ENCODE data around the gene CCNO. TPM values are rescaled to one million over a fixed set of nuclear protein-coding genes. Genes with fewer than 3 reads are reported as not detected.

CCNO gene
- total and polyA plus RNA-seq, 4 donors, result 0.20 to 2.3 (median 0.42) TPM

GRCh38 chr5:55223812-55224240, 9.6 kb downstream of the CCNO start:
- Histone ChIP-seq H3K9me3 (ENCODE audit: control insufficient read depth, insufficient read depth, low read length) (no peaks in the 10 kb centered on the region), H3K4me1 (ENCODE audit: control insufficient read depth, insufficient read depth, low read length) (peaks cover 37% of the 10 kb centered on the region), H3K27ac (ENCODE audit: low read depth, low read length) (no peak overlapping the region), H3K36me3 (ENCODE audit: control insufficient read depth, insufficient read depth, low read length) (no peaks in the 10 kb centered on the region), H3K4me3 (ENCODE audit: low read depth, low read length) (no peak overlapping the region), H3K27me3 (ENCODE audit: control insufficient read depth, insufficient read depth, low read length) (peaks cover 98% of the 10 kb centered on the region)
- no peak for DNase-seq (ENCODE audit: low read depth in 4 of 6, low spot score in 6 of 6)
- no CpG with 5 or more reads among the region's 7 CpGs for WGBS (ENCODE audit: insufficient coverage)

GRCh38 chr5:55222985-55223811, 10.2 kb downstream of the CCNO start:
- Histone ChIP-seq H3K27me3 (ENCODE audit: control insufficient read depth, insufficient read depth, low read length) (peaks cover 96% of the 10 kb centered on the region), H3K4me1 (ENCODE audit: control insufficient read depth, insufficient read depth, low read length) (peaks cover 37% of the 10 kb centered on the region), H3K36me3 (ENCODE audit: control insufficient read depth, insufficient read depth, low read length) (no peaks in the 10 kb centered on the region), H3K4me3 (ENCODE audit: low read depth, low read length) (no peak overlapping the region), H3K27ac (ENCODE audit: low read depth, low read length) (no peak overlapping the region), H3K9me3 (ENCODE audit: control insufficient read depth, insufficient read depth, low read length) (no peaks in the 10 kb centered on the region)
- peak in 2 of 6 donors; percentile 36 to 45 for DNase-seq (ENCODE audit: low read depth in 4 of 6, low spot score in 6 of 6)
- 3% methylated on average over 61 of the region's 61 CpGs for WGBS (ENCODE audit: insufficient coverage)

- Histone ChIP-seq H3K27me3 (ENCODE audit: control insufficient read depth, insufficient read depth, low read length) (peaks cover 95% of the 10 kb centered on the region), H3K27ac (ENCODE audit: low read depth, low read length) (no peak overlapping the region), H3K4me1 (ENCODE audit: control insufficient read depth, insufficient read depth, low read length) (peaks cover 30% of the 10 kb centered on the region), H3K9me3 (ENCODE audit: control insufficient read depth, insufficient read depth, low read length) (no peaks in the 10 kb centered on the region), H3K4me3 (ENCODE audit: low read depth, low read length) (no peak overlapping the region), H3K36me3 (ENCODE audit: control insufficient read depth, insufficient read depth, low read length) (no peaks in the 10 kb centered on the region)
- 10% methylated on average over 25 of the region's 30 CpGs for whole genome bisulfite sequencing (ENCODE audit: insufficient coverage)
- peak in 2 of 6 donors; percentile 35 to 43 for DNase-seq (ENCODE audit: low read depth in 4 of 6, low spot score in 6 of 6)
These were observed 11.1 kb downstream of the CCNO start for GRCh38 chr5:55222092-55222984.

- no peaks in the 10 kb centered on the region for H3K9me3 ChIP-seq (ENCODE audit: control insufficient read depth, insufficient read depth, low read length)
- DNase-seq (ENCODE audit: low read depth in 4 of 6, low spot score in 6 of 6), result peak in 1 of 6 donors; percentile 19
- peak overlapping the region; percentile 9 for H3K4me3 ChIP-seq (ENCODE audit: low read depth, low read length)
- H3K4me1 ChIP-seq (ENCODE audit: control insufficient read depth, insufficient read depth, low read length), result peaks cover 18% of the 10 kb centered on the region
- H3K27ac ChIP-seq (ENCODE audit: low read depth, low read length), result no peak overlapping the region
- no peaks in the 10 kb centered on the region for H3K36me3 ChIP-seq (ENCODE audit: control insufficient read depth, insufficient read depth, low read length)
- H3K27me3 ChIP-seq (ENCODE audit: control insufficient read depth, insufficient read depth, low read length), result peaks cover 81% of the 10 kb centered on the region
- WGBS (ENCODE audit: insufficient coverage), result under 1% methylated on average over 62 of the region's 62 CpGs
These were observed 12.8 kb downstream of the CCNO start for GRCh38 chr5:55220433-55221185.

GRCh38 chr5:55219770-55220169, 13.6 kb downstream of the CCNO start:
- no CpG with 5 or more reads among the region's 3 CpGs for WGBS (ENCODE audit: insufficient coverage)
- DNase-seq (ENCODE audit: low read depth in 4 of 6, low spot score in 6 of 6), result no peak
- H3K27me3 ChIP-seq (ENCODE audit: control insufficient read depth, insufficient read depth, low read length), result peaks cover 72% of the 10 kb centered on the region

GRCh38 chr5:55218967-55219366, 14.4 kb downstream of the CCNO start:
- WGBS (ENCODE audit: insufficient coverage), result 22% methylated on average over 3 of the region's 4 CpGs
- Histone ChIP-seq H3K27me3 (ENCODE audit: control insufficient read depth, insufficient read depth, low read length) (peaks cover 64% of the 10 kb centered on the region), H3K4me1 (ENCODE audit: control insufficient read depth, insufficient read depth, low read length) (peaks cover 18% of the 10 kb centered on the region), H3K27ac (ENCODE audit: low read depth, low read length) (no peak overlapping the region), H3K9me3 (ENCODE audit: control insufficient read depth, insufficient read depth, low read length) (no peaks in the 10 kb centered on the region), H3K4me3 (ENCODE audit: low read depth, low read length) (no peak overlapping the region), H3K36me3 (ENCODE audit: control insufficient read depth, insufficient read depth, low read length) (no peaks in the 10 kb centered on the region)
- DNase-seq (ENCODE audit: low read depth in 4 of 6, low spot score in 6 of 6), result no peak

More at GRCh38 chr5:55219770-55220169, 13.6 kb downstream of the CCNO start:
- no peaks in the 10 kb centered on the region for H3K9me3 ChIP-seq (ENCODE audit: control insufficient read depth, insufficient read depth, low read length)
- peaks cover 18% of the 10 kb centered on the region for H3K4me1 ChIP-seq (ENCODE audit: control insufficient read depth, insufficient read depth, low read length)
- no peak overlapping the region for H3K4me3 ChIP-seq (ENCODE audit: low read depth, low read length)
- no peaks in the 10 kb centered on the region for H3K36me3 ChIP-seq (ENCODE audit: control insufficient read depth, insufficient read depth, low read length)
- no peak overlapping the region for H3K27ac ChIP-seq (ENCODE audit: low read depth, low read length)

- Histone ChIP-seq H3K27ac (ENCODE audit: low read depth, low read length) (no peak overlapping the region), H3K4me1 (ENCODE audit: control insufficient read depth, insufficient read depth, low read length) (no peaks in the 10 kb centered on the region), H3K9me3 (ENCODE audit: control insufficient read depth, insufficient read depth, low read length) (no peaks in the 10 kb centered on the region), H3K4me3 (ENCODE audit: low read depth, low read length) (no peak overlapping the region), H3K36me3 (ENCODE audit: control insufficient read depth, insufficient read depth, low read length) (no peaks in the 10 kb centered on the region), H3K27me3 (ENCODE audit: control insufficient read depth, insufficient read depth, low read length) (no peaks in the 10 kb centered on the region)
- WGBS (ENCODE audit: insufficient coverage), result no CpG with 5 or more reads among the region's 2 CpGs
- no peak for DNase-seq (ENCODE audit: low read depth in 4 of 6, low spot score in 6 of 6)
These were observed 22.1 kb downstream of the CCNO start for GRCh38 chr5:55211184-55211874.

- DNase-seq (ENCODE audit: low read depth in 4 of 6, low spot score in 6 of 6), result no peak
- Histone ChIP-seq H3K4me1 (ENCODE audit: control insufficient read depth, insufficient read depth, low read length) (no peaks in the 10 kb centered on the region), H3K36me3 (ENCODE audit: control insufficient read depth, insufficient read depth, low read length) (no peaks in the 10 kb centered on the region), H3K9me3 (ENCODE audit: control insufficient read depth, insufficient read depth, low read length) (no peaks in the 10 kb centered on the region), H3K27me3 (ENCODE audit: control insufficient read depth, insufficient read depth, low read length) (no peaks in the 10 kb centered on the region), H3K27ac (ENCODE audit: low read depth, low read length) (no peak overlapping the region), H3K4me3 (ENCODE audit: low read depth, low read length) (no peak overlapping the region)
- 86% methylated on average over 2 of the region's 2 CpGs for WGBS (ENCODE audit: insufficient coverage)
These were observed 28.4 kb downstream of the CCNO start for GRCh38 chr5:55205001-55205400.

GRCh38 chr5:55191165-55191564, 42.2 kb downstream of the CCNO start:
- Histone ChIP-seq H3K4me3 (ENCODE audit: low read depth, low read length) (no peak overlapping the region), H3K27ac (ENCODE audit: low read depth, low read length) (no peak overlapping the region), H3K9me3 (ENCODE audit: control insufficient read depth, insufficient read depth, low read length) (no peaks in the 10 kb centered on the region), H3K4me1 (ENCODE audit: control insufficient read depth, insufficient read depth, low read length) (no peaks in the 10 kb centered on the region), H3K27me3 (ENCODE audit: control insufficient read depth, insufficient read depth, low read length) (peaks cover 4% of the 10 kb centered on the region), H3K36me3 (ENCODE audit: control insufficient read depth, insufficient read depth, low read length) (no peaks in the 10 kb centered on the region)
- WGBS (ENCODE audit: insufficient coverage), result no CpG with 5 or more reads among the region's 2 CpGs
- DNase-seq (ENCODE audit: low read depth in 4 of 6, low spot score in 6 of 6), result no peak
